Brain microvascular endothelial cell (primary cell): ENCODE results near the gene CGB1.
"Not testable (repeated sequence)": the region's sequence is repeated elsewhere in the genome, so short reads cannot be mapped to it uniquely, and the experiment has no call there.

ENCODE experiments used
- DNase-seq: peaks from one replicate; pipeline ENCODE4 v3.0.0-alpha.2; 2020
- H3K27ac ChIP-seq: fragments of 250-450 bp; sonication (Bioruptor Pico); 2 replicates; pipeline ENCODE4 v1.5.1; 2020; ENCODE audit warnings: mild to moderate bottlenecking, moderate library complexity
- H3K27me3 ChIP-seq: fragments of 250-450 bp; sonication (Bioruptor Pico); replicated peaks from 2 replicates; pipeline ENCODE4 v1.5.1; 2020; ENCODE audit warnings: mild to moderate bottlenecking
- H3K36me3 ChIP-seq: fragments of 250-450 bp; sonication (Bioruptor Pico); replicated peaks from 2 replicates; pipeline ENCODE4 v1.5.1; 2020; ENCODE audit warnings: mild to moderate bottlenecking
- H3K4me3 ChIP-seq: 2 replicates; pipeline ENCODE4 v1.5.1; 2011; ENCODE audit warnings: low read depth, mild to moderate bottlenecking, control low read depth, low read length, moderate library complexity
- CTCF ChIP-seq: IDR thresholded peaks from 2 replicates; pipeline ENCODE4 v1.5.1; 2011; ENCODE audit warnings: low read depth, mild to moderate bottlenecking, moderate library complexity, low read length, control low read depth, inconsistent platforms; ENCODE audit errors: missing control alignments
- in situ Hi-C: cut with HindIII; loops from 2 replicates; pipeline ENCODE4 v1.10.0; 2017; ENCODE audit warnings: low sequenced_read_pairs, low pct_ligation_motif_present

CGB1 gene

DNA sequence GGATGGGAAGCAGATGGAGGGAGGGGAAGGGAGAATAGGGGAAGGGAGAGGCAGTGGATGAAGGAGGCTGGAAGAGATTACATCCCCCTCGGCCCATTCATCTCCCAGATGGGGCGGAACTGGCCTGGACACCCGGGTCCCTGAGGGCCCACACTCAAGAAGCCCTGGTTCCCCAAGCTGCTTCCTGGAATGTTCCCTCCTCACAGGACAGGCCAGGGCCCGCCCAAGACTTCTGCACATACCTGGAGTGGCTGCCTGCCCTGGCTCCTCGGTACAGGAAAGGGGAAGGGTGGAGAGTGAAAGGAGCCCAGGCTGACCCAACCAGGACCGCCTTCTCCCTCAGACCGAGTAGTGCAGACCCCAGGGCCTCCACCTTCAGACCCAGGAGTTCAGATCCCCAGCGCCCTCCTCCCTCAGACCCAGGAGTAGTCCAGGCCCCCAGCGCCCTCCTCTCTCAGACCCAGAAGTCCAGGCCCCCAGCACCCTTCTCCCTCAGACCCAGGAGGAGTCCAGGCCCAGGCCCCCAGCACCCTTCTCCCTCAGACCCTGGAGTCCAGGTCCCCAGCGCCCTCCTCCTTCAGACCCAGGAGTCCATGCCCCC, 27.4 kb upstream of the CGB1 start:
- H3K27ac ChIP-seq, result no peak overlapping the region
- TF ChIP-seq CTCF, result no peak
- H3K36me3 ChIP-seq, result no peaks in the 10 kb centered on the region
- H3K27me3 ChIP-seq, result peaks cover 8% of the 10 kb centered on the region
- H3K4me3 ChIP-seq, result no peak overlapping the region
- no peak for DNase-seq
- in situ Hi-C loops, result no loop called here

DNA sequence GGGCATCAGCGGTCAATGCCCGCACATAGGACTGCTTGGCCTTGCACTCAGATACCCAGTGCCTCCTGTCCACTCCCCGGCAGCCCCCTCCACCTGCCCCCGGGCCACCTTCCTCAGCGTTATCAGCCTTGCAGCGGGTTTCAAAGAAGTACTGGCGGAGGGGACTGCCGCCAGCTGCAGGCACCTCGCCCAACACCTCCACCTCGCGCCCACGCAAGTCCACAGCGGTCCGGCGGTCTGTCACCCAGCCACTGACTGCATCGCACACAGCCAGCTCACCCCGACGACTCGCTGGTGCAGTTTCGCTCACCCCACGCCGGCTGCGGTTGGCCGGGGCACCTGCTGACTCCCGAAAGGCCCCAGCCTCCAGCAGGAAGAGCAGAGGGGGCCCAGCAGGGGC, 24.8 kb upstream of the CGB1 start:
- Histone ChIP-seq H3K36me3 (no peaks in the 10 kb centered on the region), H3K27ac (no peak overlapping the region), H3K4me3 (no peak overlapping the region), H3K27me3 (peaks cover 8% of the 10 kb centered on the region)
- in situ Hi-C loops, result no loop called here
- no peak for DNase-seq
- no peak for TF ChIP-seq CTCF

DNA sequence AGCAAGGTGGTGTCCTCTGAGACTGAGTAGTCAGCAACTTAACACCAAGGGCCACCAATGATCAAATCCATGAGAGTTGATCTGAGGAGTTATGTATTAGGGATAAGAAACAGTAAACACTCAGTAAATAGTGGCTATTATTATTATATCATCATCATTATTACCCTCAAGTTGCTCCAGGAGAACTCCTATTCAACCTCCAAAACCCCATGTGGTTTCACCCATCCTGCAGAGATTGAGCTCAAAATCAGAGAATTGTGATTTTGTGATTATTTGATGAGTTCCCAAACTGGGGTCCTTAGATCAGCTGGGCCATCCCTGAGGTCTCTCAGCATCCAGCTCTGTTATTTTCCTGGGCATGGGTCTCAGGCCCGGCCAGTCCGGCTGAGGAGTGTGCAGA, 24.3 kb upstream of the CGB1 start:
- peaks cover 4% of the 10 kb centered on the region for H3K27me3 ChIP-seq
- no peak for TF ChIP-seq CTCF
- H3K27ac ChIP-seq, result no peak overlapping the region
- H3K4me3 ChIP-seq, result no peak overlapping the region
- DNase-seq, result no peak
- in situ Hi-C loops, result no loop called here
- H3K36me3 ChIP-seq, result no peaks in the 10 kb centered on the region

DNA sequence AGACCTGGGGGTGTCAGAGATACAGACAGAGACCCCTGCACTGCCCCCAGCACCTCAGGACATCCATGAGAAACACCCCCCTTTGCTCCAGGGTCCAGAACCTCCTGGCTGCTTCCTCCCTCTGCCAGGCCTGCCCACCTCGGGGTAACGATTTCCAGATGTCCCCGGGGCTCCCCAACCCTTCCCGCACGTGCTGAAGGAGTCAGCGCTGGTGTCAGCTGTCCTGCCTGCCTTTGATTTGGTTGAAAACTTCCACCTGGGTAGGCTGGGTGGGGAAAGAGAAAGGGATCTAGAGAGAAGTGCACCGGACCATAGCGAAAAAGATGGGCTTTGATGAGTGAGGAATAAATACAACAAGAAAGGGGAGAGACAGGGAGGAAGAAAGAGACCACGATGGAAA, 22.4 kb upstream of the CGB1 start:
- no peak for TF ChIP-seq CTCF

DNA sequence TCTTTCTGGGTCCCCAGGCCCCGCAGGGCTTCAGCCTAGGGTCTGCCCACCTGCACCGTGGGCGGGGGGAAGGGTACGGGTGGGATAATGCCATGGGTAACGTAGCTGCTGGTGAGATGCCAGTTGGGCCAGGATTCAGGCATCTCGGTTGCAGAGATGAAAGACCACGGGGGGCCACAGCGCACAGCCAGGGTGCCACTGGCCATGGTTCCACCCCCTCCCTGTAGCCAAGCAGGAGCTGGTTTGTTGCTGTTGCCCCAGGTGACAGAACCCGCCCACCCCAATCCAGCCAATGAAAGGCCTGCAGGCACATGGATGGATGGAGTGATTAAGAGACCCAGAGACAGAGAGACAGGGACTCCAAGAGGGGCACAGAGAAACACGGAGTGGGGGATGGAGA, 21.9 kb upstream of the CGB1 start:
- peak; percentile 40 for DNase-seq
- no peak for TF ChIP-seq CTCF
- no peaks in the 10 kb centered on the region for H3K27me3 ChIP-seq
- H3K27ac ChIP-seq, result no peak overlapping the region
- in situ Hi-C loops, result no loop called here
- H3K36me3 ChIP-seq, result no peaks in the 10 kb centered on the region
- H3K4me3 ChIP-seq, result no peak overlapping the region

More for the DNA sequence above, 22.4 kb upstream of the CGB1 start:
- Histone ChIP-seq H3K4me3 (no peak overlapping the region), H3K27ac (no peak overlapping the region), H3K27me3 (no peaks in the 10 kb centered on the region), H3K36me3 (no peaks in the 10 kb centered on the region)
- DNase-seq, result no peak
- in situ Hi-C loops, result no loop called here

DNA sequence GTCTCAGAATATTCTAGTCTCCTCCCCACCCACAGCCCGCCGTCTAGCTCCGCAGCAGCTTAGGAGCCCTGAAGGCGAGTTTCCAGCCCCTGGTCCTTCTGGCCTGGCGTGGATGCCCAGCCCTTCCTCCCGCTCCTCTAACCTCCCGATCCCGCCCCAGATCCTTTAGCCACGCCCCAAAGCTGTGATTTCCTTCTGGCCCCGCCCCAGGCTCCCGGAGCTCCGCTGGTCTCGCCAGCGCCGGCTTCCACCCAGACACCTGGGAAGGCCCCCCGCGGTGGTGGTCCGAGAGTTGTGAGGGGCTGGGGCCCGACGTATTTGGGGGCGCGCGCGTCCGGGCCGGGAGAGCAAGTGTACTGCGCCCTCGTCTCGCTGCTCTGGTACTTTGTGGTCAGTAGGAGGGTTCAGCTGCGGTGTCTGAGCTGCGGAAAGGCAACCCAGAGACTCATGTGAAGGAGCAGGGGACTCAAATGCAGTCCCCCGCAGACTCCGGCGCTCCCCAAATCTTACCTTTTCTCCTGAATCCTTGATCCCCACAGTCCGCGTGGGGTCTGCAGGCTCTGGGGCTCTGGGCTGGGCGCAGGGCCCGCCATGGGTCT, 21.0 kb upstream of the CGB1 start, which contains the start of gene CGB7:
CGB7 (minus strand) TSS at position 114 of the 599 bp plus-strand sequence. CDS start 2,374 bp downstream, outside the sequence.
- no peak for TF ChIP-seq CTCF
- peak within 1 kb of the TSS; percentile 64 for H3K4me3 ChIP-seq
- H3K36me3 ChIP-seq, result no peaks in the 10 kb centered on the region
- no peaks in the 10 kb centered on the region for H3K27me3 ChIP-seq
- DNase-seq, result peak; percentile 29
- no peak within 1 kb of the TSS for H3K27ac ChIP-seq
- in situ Hi-C loops, result no loop called here

DNA sequence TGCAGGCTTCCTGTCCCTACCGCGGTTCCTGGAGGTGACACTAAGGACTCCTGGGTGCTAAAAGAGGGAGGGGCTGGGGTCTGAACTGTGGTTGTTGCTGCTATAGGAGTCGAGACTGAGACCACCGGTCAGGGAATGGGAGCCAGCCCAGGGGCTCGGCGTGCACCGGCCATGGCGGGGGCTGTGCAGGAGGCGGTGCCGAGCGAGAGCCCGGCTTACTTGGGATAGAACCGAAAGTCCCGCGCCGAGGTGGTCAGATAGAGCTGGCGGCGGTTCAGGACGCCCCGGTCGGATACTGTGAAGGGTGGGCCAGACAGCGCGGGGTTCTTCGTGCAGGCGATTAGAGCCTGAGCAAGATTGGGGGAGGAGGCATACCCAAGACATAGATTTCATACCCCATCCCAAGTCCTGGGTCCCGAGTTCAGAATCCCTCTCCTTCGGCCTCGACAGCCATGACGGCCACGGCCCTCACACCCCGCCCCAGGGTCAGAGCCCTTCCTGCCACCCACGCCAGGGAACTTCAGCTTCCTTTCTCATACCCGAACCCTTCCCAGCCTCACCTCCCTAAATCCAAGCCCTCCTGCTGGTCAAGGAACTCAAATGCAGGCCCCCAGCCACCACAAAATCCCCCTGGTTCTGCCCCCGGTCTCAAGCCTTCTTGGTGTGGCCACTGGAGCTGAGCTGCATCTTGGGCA, 20.4 kb upstream of the CGB1 start:
- in situ Hi-C loops, H3K27me3 ChIP-seq, H3K36me3 ChIP-seq, H3K27ac ChIP-seq, DNase-seq: not testable (repeated sequence)
- peak overlapping the region; percentile 64 for H3K4me3 ChIP-seq
